ENCODE results near the gene LCP2.

LCP2 gene

DNA sequence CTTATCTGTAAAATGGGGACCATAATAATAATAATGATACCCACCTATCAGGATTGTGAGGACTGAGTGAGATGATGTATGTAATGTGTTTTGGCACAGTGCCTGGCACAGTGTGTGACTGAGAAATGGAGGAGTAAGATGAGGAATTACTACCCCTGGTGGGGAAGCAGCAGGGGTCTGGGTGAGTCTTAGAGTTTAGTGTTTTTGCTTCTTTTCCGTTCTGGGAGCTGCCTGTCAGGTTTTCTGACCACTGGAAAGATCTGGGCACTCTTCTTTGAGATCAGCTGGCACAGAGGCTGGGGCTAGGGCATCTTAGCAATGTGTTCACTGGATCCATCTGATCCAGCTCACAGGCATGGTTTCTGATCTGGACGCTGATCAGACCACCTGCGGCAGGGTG lies 8.5 kb downstream of the LCP2 start:
- Histone ChIP-seq H3K36me3 (ENCODE audit: control insufficient read depth in 5 of 5, insufficient read depth in 5 of 5, low read length in 5 of 5) (peaks cover 0 to 57% (median 10%) of the 10 kb centered on the region in 5 donors), H3K9me3 (ENCODE audit: control insufficient read depth in 5 of 5, low read length in 5 of 5) (no peaks in the 10 kb centered on the region), H3K9ac (ENCODE audit: low read length in 5 of 5) (no peak overlapping the region), H3K4me3 (ENCODE audit: low read depth in 1 of 5, low read length in 5 of 5) (no peak overlapping the region), H3K27me3 (ENCODE audit: control insufficient read depth in 5 of 5, insufficient read depth in 4 of 5, low read length in 5 of 5) (no peaks in the 10 kb centered on the region), H3K4me1 (ENCODE audit: control insufficient read depth in 5 of 5, insufficient read depth in 5 of 5, low read length in 5 of 5) (peaks cover 0 to 39% (median 22%) of the 10 kb centered on the region in 5 donors), H3K27ac (ENCODE audit: low read depth, low read length) (no peak overlapping the region)

DNA sequence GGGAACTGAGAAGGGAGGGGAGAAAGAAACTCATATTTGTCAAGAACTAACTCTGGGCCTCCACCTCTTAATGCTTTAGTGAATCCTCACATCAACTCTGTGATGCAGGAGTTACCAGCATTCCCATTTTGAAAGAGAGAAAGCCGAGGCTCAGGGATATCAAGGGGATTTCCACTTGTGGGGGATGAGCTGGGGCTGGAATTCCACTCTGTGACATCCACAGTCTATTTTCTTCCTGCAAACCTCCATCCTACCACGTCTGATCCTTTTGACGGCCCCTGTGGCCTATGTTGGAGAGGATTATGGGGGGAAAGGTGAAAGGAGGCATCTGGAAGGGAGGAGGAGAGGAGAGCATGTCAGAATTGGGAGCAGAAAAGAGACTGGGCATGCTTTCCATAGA lies 9.0 kb downstream of the LCP2 start:
- Histone ChIP-seq H3K4me1 (ENCODE audit: control insufficient read depth in 5 of 5, insufficient read depth in 5 of 5, low read length in 5 of 5) (peaks cover 0 to 39% (median 22%) of the 10 kb centered on the region in 5 donors), H3K9ac (ENCODE audit: low read length in 5 of 5) (no peak overlapping the region), H3K4me3 (ENCODE audit: low read depth in 1 of 5, low read length in 5 of 5) (no peak overlapping the region), H3K9me3 (ENCODE audit: control insufficient read depth in 5 of 5, low read length in 5 of 5) (peaks cover 0 to 6% (median 4%) of the 10 kb centered on the region in 5 donors), H3K27me3 (ENCODE audit: control insufficient read depth in 5 of 5, insufficient read depth in 4 of 5, low read length in 5 of 5) (no peaks in the 10 kb centered on the region), H3K27ac (ENCODE audit: low read depth, low read length) (no peak overlapping the region), H3K36me3 (ENCODE audit: control insufficient read depth in 5 of 5, insufficient read depth in 5 of 5, low read length in 5 of 5) (peaks cover 0 to 63% (median 10%) of the 10 kb centered on the region in 5 donors)

DNA sequence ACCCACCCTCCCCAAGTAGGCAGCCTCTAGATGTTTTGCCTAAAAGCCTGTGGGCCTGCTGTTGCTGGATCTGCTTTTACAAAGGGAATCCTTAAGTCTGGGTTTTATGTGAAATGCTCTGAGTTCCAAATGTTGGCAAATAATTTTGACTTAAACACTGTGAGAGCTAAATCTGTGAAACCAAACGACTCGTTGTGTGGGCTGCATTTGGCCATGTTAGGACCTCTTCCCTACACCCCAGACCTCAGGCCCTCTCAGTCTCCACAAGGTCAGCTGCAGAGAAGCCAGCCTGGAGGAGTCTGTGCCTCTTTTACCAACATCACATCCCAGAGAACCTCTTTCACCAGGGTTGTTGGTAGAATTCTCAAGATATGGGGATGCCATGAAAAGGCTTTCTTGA lies 9.4 kb downstream of the LCP2 start:
- H3K4me3 ChIP-seq (ENCODE audit: low read depth in 1 of 5, low read length in 5 of 5): no peak overlapping the region
- H3K27ac ChIP-seq (ENCODE audit: low read depth, low read length): no peak overlapping the region
- H3K9me3 ChIP-seq (ENCODE audit: control insufficient read depth in 5 of 5, low read length in 5 of 5): peaks cover 0 to 9% (median 4%) of the 10 kb centered on the region in 5 donors
- peaks cover 0 to 62% (median 10%) of the 10 kb centered on the region in 5 donors for H3K36me3 ChIP-seq (ENCODE audit: control insufficient read depth in 5 of 5, insufficient read depth in 5 of 5, low read length in 5 of 5)
- no peak overlapping the region for H3K9ac ChIP-seq (ENCODE audit: low read length in 5 of 5)
- no peaks in the 10 kb centered on the region for H3K27me3 ChIP-seq (ENCODE audit: control insufficient read depth in 5 of 5, insufficient read depth in 4 of 5, low read length in 5 of 5)
- peaks cover 0 to 38% (median 22%) of the 10 kb centered on the region in 5 donors for H3K4me1 ChIP-seq (ENCODE audit: control insufficient read depth in 5 of 5, insufficient read depth in 5 of 5, low read length in 5 of 5)

- Histone ChIP-seq H3K4me1 (ENCODE audit: control insufficient read depth in 5 of 5, insufficient read depth in 5 of 5, low read length in 5 of 5) (peaks cover 0 to 39% (median 22%) of the 10 kb centered on the region in 5 donors), H3K9ac (ENCODE audit: low read length in 5 of 5) (no peak overlapping the region), H3K36me3 (ENCODE audit: control insufficient read depth in 5 of 5, insufficient read depth in 5 of 5, low read length in 5 of 5) (peaks cover 0 to 58% (median 10%) of the 10 kb centered on the region in 5 donors), H3K9me3 (ENCODE audit: control insufficient read depth in 5 of 5, low read length in 5 of 5) (peaks cover 0 to 9% (median 4%) of the 10 kb centered on the region in 5 donors), H3K27ac (ENCODE audit: low read depth, low read length) (no peak overlapping the region), H3K4me3 (ENCODE audit: low read depth in 1 of 5, low read length in 5 of 5) (no peak overlapping the region), H3K27me3 (ENCODE audit: control insufficient read depth in 5 of 5, insufficient read depth in 4 of 5, low read length in 5 of 5) (no peaks in the 10 kb centered on the region)
Observed at GRCh38 chr5:170287532-170287931, 10.0 kb downstream of the LCP2 start.

DNA sequence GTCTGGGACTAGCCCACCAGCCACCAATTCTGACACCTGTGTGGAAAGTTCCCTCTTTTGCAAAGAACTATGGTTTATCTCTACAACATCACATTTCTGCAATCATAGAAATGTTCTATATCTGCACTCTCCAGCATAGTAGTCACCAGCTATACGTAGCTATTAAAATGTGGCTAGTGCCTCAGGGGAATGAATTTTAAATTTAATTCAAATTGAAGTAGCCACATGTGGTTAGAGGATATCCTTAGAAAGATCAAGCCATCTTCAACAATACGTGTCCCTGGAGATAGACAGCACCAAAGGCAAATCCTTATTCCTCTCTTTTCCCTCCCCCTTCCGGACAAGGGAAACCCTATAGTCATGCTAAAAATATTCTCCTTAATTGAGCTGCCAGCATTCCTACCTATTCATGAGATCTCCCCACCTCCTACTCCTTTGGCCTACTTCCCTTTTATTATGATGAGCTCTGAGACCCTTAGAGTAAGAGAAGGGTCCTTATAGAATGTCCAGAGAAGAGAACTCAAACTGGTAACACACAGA lies 11.1 kb downstream of the LCP2 start:
- Histone ChIP-seq H3K9ac (ENCODE audit: low read length in 5 of 5) (no peak overlapping the region), H3K27ac (ENCODE audit: low read depth, low read length) (no peak overlapping the region), H3K4me3 (ENCODE audit: low read depth in 1 of 5, low read length in 5 of 5) (no peak overlapping the region), H3K36me3 (ENCODE audit: control insufficient read depth in 5 of 5, insufficient read depth in 5 of 5, low read length in 5 of 5) (peaks cover 0 to 51% (median 5%) of the 10 kb centered on the region in 5 donors), H3K4me1 (ENCODE audit: control insufficient read depth in 5 of 5, insufficient read depth in 5 of 5, low read length in 5 of 5) (peaks cover 0 to 37% (median 22%) of the 10 kb centered on the region in 5 donors), H3K9me3 (ENCODE audit: control insufficient read depth in 5 of 5, low read length in 5 of 5) (peaks cover 0 to 9% (median 4%) of the 10 kb centered on the region in 5 donors), H3K27me3 (ENCODE audit: control insufficient read depth in 5 of 5, insufficient read depth in 4 of 5, low read length in 5 of 5) (no peaks in the 10 kb centered on the region)

GRCh38 chr5:170285181-170285580 lies 12.4 kb downstream of the LCP2 start:
- peaks cover 0 to 9% (median 4%) of the 10 kb centered on the region in 5 donors for H3K9me3 ChIP-seq (ENCODE audit: control insufficient read depth in 5 of 5, low read length in 5 of 5)
- no peak overlapping the region for H3K9ac ChIP-seq (ENCODE audit: low read length in 5 of 5)
- no peak overlapping the region for H3K27ac ChIP-seq (ENCODE audit: low read depth, low read length)
- H3K4me1 ChIP-seq (ENCODE audit: control insufficient read depth in 5 of 5, insufficient read depth in 5 of 5, low read length in 5 of 5): peaks cover 0 to 34% (median 20%) of the 10 kb centered on the region in 5 donors
- no peak overlapping the region for H3K4me3 ChIP-seq (ENCODE audit: low read depth in 1 of 5, low read length in 5 of 5)
- peaks cover 0 to 47% (median 5%) of the 10 kb centered on the region in 5 donors for H3K36me3 ChIP-seq (ENCODE audit: control insufficient read depth in 5 of 5, insufficient read depth in 5 of 5, low read length in 5 of 5)
- no peaks in the 10 kb centered on the region for H3K27me3 ChIP-seq (ENCODE audit: control insufficient read depth in 5 of 5, insufficient read depth in 4 of 5, low read length in 5 of 5)

DNA sequence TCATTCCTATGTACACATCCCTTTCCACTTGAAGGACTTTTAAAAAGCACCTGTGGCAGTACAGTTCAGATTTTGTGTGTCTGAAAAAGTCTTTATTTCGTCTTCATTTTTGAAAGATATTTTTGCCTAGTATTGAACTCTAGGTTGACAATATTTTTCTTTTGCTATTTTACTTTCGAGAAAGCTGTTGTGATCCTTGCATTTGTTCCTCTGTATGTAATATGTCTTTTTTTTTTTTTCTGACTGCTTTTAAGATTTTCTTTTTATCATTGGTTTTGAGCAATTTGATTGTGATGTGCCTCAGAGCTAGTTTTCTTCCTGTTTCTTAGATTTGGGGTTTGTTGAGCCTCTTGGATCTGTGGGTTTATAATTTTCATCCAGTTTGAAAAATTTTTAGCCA lies 13.3 kb downstream of the LCP2 start:
- no peak overlapping the region for H3K9ac ChIP-seq (ENCODE audit: low read length in 5 of 5)
- no peak overlapping the region for H3K4me3 ChIP-seq (ENCODE audit: low read depth in 1 of 5, low read length in 5 of 5)
- peaks cover 0 to 9% (median 4%) of the 10 kb centered on the region in 5 donors for H3K9me3 ChIP-seq (ENCODE audit: control insufficient read depth in 5 of 5, low read length in 5 of 5)
- H3K27me3 ChIP-seq (ENCODE audit: control insufficient read depth in 5 of 5, insufficient read depth in 4 of 5, low read length in 5 of 5): no peaks in the 10 kb centered on the region
- H3K36me3 ChIP-seq (ENCODE audit: control insufficient read depth in 5 of 5, insufficient read depth in 5 of 5, low read length in 5 of 5): peaks cover 0 to 40% (median 5%) of the 10 kb centered on the region in 5 donors
- H3K27ac ChIP-seq (ENCODE audit: low read depth, low read length): no peak overlapping the region
- peaks cover 1 to 35% (median 19%) of the 10 kb centered on the region in 5 donors for H3K4me1 ChIP-seq (ENCODE audit: control insufficient read depth in 5 of 5, insufficient read depth in 5 of 5, low read length in 5 of 5)

GRCh38 chr5:170283296-170283695 lies 14.3 kb downstream of the LCP2 start:
- Histone ChIP-seq H3K27ac (ENCODE audit: low read depth, low read length) (no peak overlapping the region), H3K27me3 (ENCODE audit: control insufficient read depth in 5 of 5, insufficient read depth in 4 of 5, low read length in 5 of 5) (no peaks in the 10 kb centered on the region), H3K36me3 (ENCODE audit: control insufficient read depth in 5 of 5, insufficient read depth in 5 of 5, low read length in 5 of 5) (peaks cover 0 to 30% (median 5%) of the 10 kb centered on the region in 5 donors), H3K9ac (ENCODE audit: low read length in 5 of 5) (no peak overlapping the region), H3K4me3 (ENCODE audit: low read depth in 1 of 5, low read length in 5 of 5) (no peak overlapping the region), H3K9me3 (ENCODE audit: control insufficient read depth in 5 of 5, low read length in 5 of 5) (peaks cover 0 to 9% (median 4%) of the 10 kb centered on the region in 5 donors), H3K4me1 (ENCODE audit: control insufficient read depth in 5 of 5, insufficient read depth in 5 of 5, low read length in 5 of 5) (peaks cover 4 to 35% (median 18%) of the 10 kb centered on the region in 5 donors)

DNA sequence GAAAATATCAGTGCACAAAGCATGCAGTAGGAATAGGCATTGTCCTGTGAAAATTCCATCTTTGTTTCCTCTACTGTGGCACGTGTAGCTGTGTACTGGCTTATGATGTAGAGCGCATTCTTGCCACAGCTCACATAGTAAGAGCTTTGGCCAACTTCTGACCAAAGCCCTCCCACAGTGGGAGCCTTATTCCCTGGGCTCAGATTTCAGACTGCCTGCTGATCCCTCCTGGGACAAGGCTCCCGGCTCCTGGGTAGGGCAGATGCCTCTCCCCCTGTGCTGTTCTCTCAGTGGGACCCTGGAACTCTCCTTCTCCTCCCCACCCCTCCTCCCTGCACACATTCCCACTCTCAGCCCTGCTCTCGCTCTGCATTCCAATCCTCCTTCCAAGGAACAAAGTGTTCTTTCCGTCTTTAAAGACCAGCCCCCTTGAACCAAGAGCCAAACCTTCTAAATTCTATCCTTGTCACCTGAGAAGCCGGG lies 17.5 kb downstream of the LCP2 start:
- Histone ChIP-seq H3K36me3 (ENCODE audit: control insufficient read depth in 5 of 5, insufficient read depth in 5 of 5, low read length in 5 of 5) (peaks cover 0 to 27% (median 4%) of the 10 kb centered on the region in 5 donors), H3K4me1 (ENCODE audit: control insufficient read depth in 5 of 5, insufficient read depth in 5 of 5, low read length in 5 of 5) (peaks cover 4 to 57% (median 20%) of the 10 kb centered on the region in 5 donors), H3K4me3 (ENCODE audit: low read depth in 1 of 5, low read length in 5 of 5) (peak overlapping the region in 1 of 5 donors; percentile 16), H3K9me3 (ENCODE audit: control insufficient read depth in 5 of 5, low read length in 5 of 5) (peaks cover 0 to 9% (median 4%) of the 10 kb centered on the region in 5 donors), H3K27me3 (ENCODE audit: control insufficient read depth in 5 of 5, insufficient read depth in 4 of 5, low read length in 5 of 5) (no peaks in the 10 kb centered on the region), H3K27ac (ENCODE audit: low read depth, low read length) (no peak overlapping the region), H3K9ac (ENCODE audit: low read length in 5 of 5) (no peak overlapping the region)

- no peaks in the 10 kb centered on the region for H3K27me3 ChIP-seq (ENCODE audit: control insufficient read depth in 5 of 5, insufficient read depth in 4 of 5, low read length in 5 of 5)
- peaks cover 4 to 58% (median 20%) of the 10 kb centered on the region in 5 donors for H3K4me1 ChIP-seq (ENCODE audit: control insufficient read depth in 5 of 5, insufficient read depth in 5 of 5, low read length in 5 of 5)
- H3K27ac ChIP-seq (ENCODE audit: low read depth, low read length): no peak overlapping the region
- H3K9me3 ChIP-seq (ENCODE audit: control insufficient read depth in 5 of 5, low read length in 5 of 5): peaks cover 0 to 9% (median 4%) of the 10 kb centered on the region in 5 donors
- peak overlapping the region in 1 of 5 donors; percentile 19 for H3K4me3 ChIP-seq (ENCODE audit: low read depth in 1 of 5, low read length in 5 of 5)
- H3K9ac ChIP-seq (ENCODE audit: low read length in 5 of 5): peak overlapping the region in 1 of 5 donors; percentile 33
- H3K36me3 ChIP-seq (ENCODE audit: control insufficient read depth in 5 of 5, insufficient read depth in 5 of 5, low read length in 5 of 5): peaks cover 0 to 30% (median 7%) of the 10 kb centered on the region in 5 donors
Observed at GRCh38 chr5:170279459-170279817, 18.1 kb downstream of the LCP2 start.
